Measurements from ENCODE around the gene CCDC57.

The CCDC57 gene

GRCh38 chr17:82107341-82107860 is 105.2 kb downstream of the CCDC57 start:
- no peak for DNase-seq
- Histone ChIP-seq H3K27me3 (replicated peaks) (no peaks in the 10 kb centered on the region), H3K27ac (no peak overlapping the region), H3K4me3 (ENCODE audit: low read depth, low read length) (no peak overlapping the region), H3K36me3 (replicated peaks) (no peaks in the 10 kb centered on the region)
- in situ Hi-C loops (cut with HindIII; ENCODE audit: low pct_ligation_motif_present, low sequenced_read_pairs) = no loop called here
- TF ChIP-seq, protein P1, sequence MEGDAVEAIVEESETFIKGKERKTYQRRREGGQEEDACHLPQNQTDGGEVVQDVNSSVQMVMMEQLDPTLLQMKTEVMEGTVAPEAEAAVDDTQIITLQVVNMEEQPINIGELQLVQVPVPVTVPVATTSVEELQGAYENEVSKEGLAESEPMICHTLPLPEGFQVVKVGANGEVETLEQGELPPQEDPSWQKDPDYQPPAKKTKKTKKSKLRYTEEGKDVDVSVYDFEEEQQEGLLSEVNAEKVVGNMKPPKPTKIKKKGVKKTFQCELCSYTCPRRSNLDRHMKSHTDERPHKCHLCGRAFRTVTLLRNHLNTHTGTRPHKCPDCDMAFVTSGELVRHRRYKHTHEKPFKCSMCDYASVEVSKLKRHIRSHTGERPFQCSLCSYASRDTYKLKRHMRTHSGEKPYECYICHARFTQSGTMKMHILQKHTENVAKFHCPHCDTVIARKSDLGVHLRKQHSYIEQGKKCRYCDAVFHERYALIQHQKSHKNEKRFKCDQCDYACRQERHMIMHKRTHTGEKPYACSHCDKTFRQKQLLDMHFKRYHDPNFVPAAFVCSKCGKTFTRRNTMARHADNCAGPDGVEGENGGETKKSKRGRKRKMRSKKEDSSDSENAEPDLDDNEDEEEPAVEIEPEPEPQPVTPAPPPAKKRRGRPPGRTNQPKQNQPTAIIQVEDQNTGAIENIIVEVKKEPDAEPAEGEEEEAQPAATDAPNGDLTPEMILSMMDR (IDR thresholded peaks at IDR 0.05; ENCODE audit: low read depth, low read length, missing control alignments) = peak; percentile 51

DNA sequence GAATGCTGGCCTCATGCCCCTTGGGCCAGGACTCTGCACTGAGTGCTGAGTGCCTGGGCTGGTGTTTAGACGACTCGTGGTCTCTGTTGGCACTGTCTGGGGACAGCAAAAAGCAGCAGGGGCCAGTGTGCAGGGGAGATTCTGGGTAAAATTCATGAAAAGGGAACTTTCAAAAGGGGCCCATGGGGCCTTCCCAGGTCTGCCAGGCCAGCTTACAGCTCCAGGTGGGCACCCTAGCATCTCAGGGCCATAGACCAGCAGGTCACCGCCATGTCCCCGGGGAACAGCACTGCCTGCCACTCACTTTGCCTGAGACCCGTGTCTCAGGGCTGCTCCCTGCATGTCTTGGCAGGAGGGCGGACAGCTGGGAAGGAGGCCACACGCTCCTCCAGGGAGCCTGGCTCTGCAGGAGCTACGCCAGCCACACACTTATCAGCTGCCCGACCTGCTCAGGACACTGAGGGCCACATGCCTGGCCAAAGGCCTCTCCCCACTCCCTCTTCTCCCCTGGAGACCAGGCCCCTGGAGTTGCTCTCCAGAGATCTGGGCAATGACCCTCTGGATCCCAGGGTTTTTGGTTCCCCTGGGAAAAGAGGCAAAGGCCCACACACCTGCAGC is 105.8 kb downstream of the CCDC57 start:
- DNase-seq = no peak
- TF ChIP-seq, protein P1 (IDR thresholded peaks at IDR 0.05; ENCODE audit: low read depth, low read length, missing control alignments) = no peak
- Histone ChIP-seq H3K27me3 (replicated peaks) (no peaks in the 10 kb centered on the region), H3K27ac (no peak overlapping the region), H3K4me3 (ENCODE audit: low read depth, low read length) (no peak overlapping the region), H3K36me3 (replicated peaks) (no peaks in the 10 kb centered on the region)
- in situ Hi-C loops (cut with HindIII; ENCODE audit: low pct_ligation_motif_present, low sequenced_read_pairs) = no loop called here

DNA sequence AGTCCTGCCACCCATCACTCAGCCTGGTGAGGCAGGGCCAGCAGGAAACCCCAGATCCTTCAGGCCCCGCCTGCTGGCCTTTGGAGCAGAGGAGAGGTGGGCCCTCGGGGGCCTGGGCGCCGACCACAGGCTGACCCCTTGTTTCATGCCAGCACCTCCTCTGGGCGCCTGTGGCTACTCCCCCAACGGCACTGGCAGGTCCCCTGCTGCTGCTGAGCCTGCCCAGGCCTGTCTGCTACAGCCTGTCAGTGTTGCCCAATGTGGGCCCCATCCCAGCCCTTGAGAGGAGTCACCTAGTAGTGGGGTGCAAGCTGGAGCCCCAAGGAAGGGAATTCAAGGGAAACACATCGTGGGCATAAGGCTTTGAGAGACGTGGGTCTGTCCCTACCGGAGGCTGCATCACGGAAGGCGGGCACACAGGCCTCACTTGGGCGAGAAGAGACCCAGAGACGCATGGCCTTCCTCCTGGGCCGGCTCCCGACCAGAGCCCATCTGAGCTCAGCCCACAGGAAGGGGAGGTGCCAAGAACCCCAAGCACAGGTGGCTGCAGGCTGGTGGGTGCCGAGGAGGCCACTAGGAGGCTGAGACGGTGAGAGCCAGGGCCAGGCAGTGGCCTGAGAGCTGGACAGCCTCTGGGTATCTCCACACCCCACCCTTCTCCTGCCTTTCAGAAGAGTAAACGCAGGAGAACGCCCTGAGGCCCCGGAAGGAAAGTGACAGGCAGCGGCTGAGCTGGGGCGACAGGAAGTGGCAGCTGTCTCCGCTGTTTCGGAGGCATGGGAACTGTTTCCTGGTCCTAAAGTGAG is 106.6 kb downstream of the CCDC57 start:
- in situ Hi-C loops (cut with HindIII; ENCODE audit: low pct_ligation_motif_present, low sequenced_read_pairs) = no loop called here
- TF ChIP-seq, protein P1 (IDR thresholded peaks at IDR 0.05; ENCODE audit: low read depth, low read length, missing control alignments) = peak; percentile 69
- Histone ChIP-seq H3K4me3 (ENCODE audit: low read depth, low read length) (no peak overlapping the region), H3K27ac (no peak overlapping the region), H3K27me3 (replicated peaks) (no peaks in the 10 kb centered on the region), H3K36me3 (replicated peaks) (no peaks in the 10 kb centered on the region)
- peak; percentile 25 for DNase-seq

GRCh38 chr17:82105417-82105881 is 107.2 kb downstream of the CCDC57 start:
- TF ChIP-seq, protein P1 (IDR thresholded peaks at IDR 0.05; ENCODE audit: low read depth, low read length, missing control alignments) = no peak
- Histone ChIP-seq H3K36me3 (replicated peaks) (no peaks in the 10 kb centered on the region), H3K27ac (no peak overlapping the region), H3K27me3 (replicated peaks) (no peaks in the 10 kb centered on the region), H3K4me3 (ENCODE audit: low read depth, low read length) (no peak overlapping the region)
- DNase-seq = no peak
- in situ Hi-C loops (cut with HindIII; ENCODE audit: low pct_ligation_motif_present, low sequenced_read_pairs) = no loop called here

GRCh38 chr17:82104797-82105416 is 107.7 kb downstream of the CCDC57 start:
- in situ Hi-C loops (cut with HindIII; ENCODE audit: low pct_ligation_motif_present, low sequenced_read_pairs) = no loop called here
- DNase-seq = no peak
- H3K27ac ChIP-seq = no peak overlapping the region

More at GRCh38 chr17:82104797-82105416, 107.7 kb downstream of the CCDC57 start:
- Histone ChIP-seq H3K36me3 (replicated peaks) (no peaks in the 10 kb centered on the region), H3K27me3 (replicated peaks) (no peaks in the 10 kb centered on the region), H3K4me3 (ENCODE audit: low read depth, low read length) (no peak overlapping the region)
- TF ChIP-seq, protein P1 (IDR thresholded peaks at IDR 0.05; ENCODE audit: low read depth, low read length, missing control alignments) = no peak
